ENCODE measurements around the gene UHMK1. TPM values are rescaled to one million over a fixed set of nuclear protein-coding genes. Genes with fewer than 3 reads are reported as not detected.

UHMK1 gene
- total RNA-seq, 1 donor from 2014 or later: 64.6 TPM

DNA sequence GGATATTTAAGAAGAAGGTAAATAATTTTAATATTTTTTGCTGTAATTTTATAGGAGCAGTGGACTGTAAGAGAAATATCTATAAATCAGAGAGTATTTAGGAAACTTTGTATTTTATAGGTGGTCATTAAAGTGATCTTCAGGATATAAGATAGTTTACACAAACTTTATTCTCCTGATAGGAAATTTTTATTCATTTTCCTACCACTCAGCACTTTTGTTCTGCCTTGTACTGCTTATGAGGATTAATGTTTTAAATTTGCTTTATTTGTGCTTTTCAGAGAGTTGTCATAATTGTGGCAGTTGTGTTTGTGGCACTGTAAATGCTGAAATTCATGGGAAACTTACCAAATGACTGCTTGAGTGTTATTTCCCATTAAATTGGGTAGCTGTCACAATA lies 29.7 kb downstream of the UHMK1 start:
- DNase-seq (ENCODE audit: low read depth, low spot score): no peak

DNA sequence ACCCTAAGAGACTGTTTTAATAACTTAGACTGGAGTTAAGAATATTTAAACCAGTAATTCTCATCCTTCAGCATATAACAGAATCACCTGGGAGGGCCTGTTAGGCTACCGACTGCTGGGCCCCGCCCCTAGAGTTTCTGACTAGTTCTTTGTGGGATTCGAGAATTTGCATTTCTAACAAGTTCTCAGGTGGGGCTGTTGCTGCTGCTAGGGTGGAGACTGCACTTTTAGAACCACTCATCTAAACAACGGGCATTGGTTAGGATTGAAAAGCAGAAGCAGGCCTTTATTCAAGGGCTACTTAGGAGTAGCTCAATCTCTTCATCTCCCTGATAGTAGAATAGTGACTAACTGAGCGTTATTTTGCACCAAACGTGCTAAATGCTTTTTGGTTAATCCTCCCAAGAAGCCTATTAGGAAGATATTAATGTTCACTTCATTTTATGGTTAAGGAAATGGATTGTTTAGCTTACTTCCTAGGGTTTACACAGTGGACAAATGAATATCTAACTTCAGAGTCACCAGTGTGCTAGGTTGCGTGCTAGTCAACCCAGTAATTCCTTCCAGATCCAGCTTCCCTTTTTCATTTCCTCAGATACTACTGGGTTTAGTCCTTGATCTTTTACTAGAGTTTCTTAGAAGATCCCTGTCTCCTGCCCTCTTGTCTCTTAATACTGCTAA lies 32.8 kb downstream of the UHMK1 start:
- DNase-seq (ENCODE audit: low read depth, low spot score): no peak

GRCh38 chr1:162530988-162531319 lies 33.3 kb downstream of the UHMK1 start:
- DNase-seq (ENCODE audit: low read depth, low spot score): no peak

GRCh38 chr1:162535501-162535900 lies 37.9 kb downstream of the UHMK1 start:
- DNase-seq (ENCODE audit: low read depth, low spot score): no peak

DNA sequence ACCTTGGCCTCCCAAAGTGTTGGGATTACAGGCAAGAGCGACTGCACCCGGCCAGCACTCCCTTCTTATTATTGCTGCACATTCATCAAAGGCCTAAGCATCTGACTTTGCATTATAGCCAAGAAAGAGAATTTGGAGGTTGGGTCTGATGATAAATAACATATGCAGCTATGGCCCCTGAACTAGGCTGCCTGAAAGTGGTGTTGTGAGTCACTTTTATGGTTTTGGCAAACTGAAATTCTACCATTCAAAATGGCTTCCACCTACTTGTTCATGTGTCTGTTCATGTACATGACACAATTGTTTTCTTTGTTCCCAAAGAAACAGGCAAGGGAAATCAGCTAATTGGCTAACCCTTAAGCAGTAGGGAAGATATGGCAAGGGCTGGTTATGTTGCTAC lies 38.9 kb downstream of the UHMK1 start:
- no peak for DNase-seq (ENCODE audit: low read depth, low spot score)

- DNase-seq (ENCODE audit: low read depth, low spot score): no peak
These were observed 39.6 kb downstream of the UHMK1 start for GRCh38 chr1:162537216-162537615.

DNA sequence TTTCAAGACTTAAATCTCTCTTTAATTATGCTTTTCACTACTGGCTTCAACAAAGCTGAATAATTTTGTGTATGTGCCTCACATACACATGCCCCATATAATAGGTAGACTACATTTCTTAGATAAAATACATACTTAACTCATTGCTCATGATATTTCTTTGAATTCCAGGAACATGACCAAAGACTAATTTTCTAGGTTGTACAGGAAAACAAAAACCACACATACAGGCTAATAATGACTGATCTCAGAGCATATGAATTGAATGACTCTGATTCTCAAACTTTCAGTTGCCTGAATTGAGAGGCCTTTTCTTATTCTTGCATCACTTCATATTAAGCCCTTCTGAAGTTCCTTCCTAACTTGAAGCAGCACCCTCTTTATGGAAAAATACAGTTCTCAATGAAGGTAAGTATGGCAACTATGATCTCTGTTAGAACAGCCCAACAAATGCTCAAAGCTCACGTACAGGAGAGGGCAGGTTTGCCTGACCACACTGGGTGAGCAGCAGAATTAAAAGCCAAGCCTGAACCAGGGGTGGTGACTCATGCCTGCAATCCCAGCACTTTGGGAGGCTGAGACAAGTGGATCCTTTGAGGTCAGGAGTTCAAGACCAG lies 41.3 kb downstream of the UHMK1 start:
- peak; percentile 67 for DNase-seq (ENCODE audit: low read depth, low spot score)

DNA sequence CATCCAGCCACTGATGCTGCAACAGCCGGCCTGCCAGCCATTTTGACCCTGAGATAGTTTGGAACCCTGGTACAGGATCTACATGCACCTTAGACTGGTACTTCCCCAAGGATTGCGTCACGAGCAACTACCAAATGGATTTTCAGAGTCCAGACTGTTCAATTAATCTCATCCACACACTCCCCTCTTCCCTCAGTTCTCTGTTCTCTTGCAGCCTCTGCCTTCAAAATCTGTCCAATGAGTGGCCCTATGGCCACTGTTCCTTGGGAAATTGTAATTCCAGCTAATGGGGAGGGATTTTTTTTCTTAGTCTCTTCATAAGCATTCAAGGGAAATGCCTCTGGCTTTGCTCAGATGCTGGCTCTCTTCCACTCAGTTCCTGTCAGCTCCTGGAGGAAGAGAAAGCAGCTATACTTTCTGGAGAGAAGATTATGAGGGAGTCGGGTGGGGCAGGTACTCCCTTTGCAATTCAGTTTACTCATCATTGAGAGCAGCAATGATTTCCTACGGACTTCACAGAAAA lies 44.1 kb downstream of the UHMK1 start:
- peak; percentile 86 for DNase-seq (ENCODE audit: low read depth, low spot score)

DNA sequence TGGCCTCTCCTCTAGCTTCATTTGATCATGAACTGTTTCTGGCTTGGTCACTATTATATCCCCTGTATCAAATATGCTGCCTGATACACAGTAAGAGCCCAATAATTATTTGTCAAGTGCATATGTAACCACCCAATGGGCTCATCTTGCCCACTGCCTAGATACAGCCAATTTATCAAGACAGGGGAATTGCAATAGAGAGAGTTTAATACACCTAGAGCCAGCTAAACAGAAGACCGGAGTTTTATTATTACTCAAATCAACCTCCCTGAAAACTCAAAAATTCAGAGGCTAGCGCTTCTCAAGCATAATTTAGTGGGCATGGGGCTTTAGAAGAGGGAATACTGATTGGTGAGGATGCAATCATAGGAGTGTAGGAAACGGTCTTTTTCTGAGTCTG lies 45.6 kb downstream of the UHMK1 start:
- DNase-seq (ENCODE audit: low read depth, low spot score): no peak

GRCh38 chr1:162548170-162548569 lies 50.6 kb downstream of the UHMK1 start:
- DNase-seq (ENCODE audit: low read depth, low spot score): no peak

- DNase-seq (ENCODE audit: low read depth, low spot score): no peak
These were observed 51.4 kb downstream of the UHMK1 start for GRCh38 chr1:162549001-162549400.

- no peak for DNase-seq (ENCODE audit: low read depth, low spot score)
These were observed 53.3 kb downstream of the UHMK1 start for GRCh38 chr1:162550925-162551324.

GRCh38 chr1:162551969-162552683 lies 54.5 kb downstream of the UHMK1 start:
- DNase-seq (ENCODE audit: low read depth, low spot score): no peak

- DNase-seq (ENCODE audit: low read depth, low spot score): no peak
These were observed 55.1 kb downstream of the UHMK1 start for GRCh38 chr1:162552684-162553252.

DNA sequence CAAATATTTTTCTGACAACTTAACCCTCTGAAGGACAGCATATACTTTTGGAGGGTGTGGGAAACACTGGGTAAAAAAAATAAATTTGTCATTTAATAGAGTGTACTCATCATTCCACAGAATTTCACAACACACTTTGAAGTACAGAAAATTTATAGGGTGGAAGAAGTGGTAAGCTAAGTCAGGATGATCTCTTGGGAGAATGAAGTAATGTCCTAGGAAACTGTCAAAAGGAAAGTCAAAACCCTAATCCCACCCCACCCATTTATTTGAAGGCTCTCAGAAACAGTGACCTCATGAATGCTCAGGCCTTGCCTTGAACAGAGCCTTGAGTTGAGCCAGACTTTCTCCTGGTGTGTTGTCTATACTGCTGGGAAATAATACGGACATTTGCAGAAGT lies 56.6 kb downstream of the UHMK1 start:
- no peak for DNase-seq (ENCODE audit: low read depth, low spot score)

- DNase-seq (ENCODE audit: low read depth, low spot score): no peak
These were observed 59.9 kb downstream of the UHMK1 start for GRCh38 chr1:162557536-162557935.

DNA sequence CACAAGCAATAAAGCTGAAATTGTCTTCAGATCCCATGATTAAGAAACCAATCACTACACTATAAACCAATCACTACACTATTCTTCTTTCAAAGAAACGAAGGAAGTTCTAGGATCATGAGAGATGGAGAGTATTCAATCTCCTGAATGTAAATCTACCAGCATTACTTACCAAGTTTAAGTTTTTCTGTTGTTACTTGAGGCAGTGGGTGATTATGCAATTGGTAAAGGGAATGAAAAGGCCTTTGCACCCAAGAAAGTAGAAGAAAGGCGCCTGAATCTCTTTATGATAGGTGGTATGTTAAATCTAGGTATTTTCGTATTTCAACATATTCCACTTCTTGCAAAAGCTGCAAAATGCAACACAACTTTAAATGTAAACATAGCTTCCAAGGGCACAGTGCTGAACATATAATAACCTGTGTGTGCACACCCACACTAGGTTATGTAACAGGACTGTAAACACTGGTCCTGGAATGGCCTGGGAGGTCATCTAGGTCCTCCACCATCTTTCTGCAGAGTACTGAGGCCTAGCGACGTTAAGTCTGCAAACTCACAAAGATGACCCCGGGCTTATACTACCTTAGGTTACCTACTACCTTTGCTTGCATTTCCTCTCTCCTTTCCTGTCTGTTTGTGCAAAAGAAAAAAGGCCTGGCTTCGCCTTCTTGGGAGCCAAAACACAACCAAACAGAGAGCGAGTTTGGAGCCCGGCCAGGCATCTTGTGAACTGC lies 62.9 kb downstream of the UHMK1 start:
- DNase-seq (ENCODE audit: low read depth, low spot score): no peak

- DNase-seq (ENCODE audit: low read depth, low spot score): peak; percentile 90
These were observed 63.5 kb downstream of the UHMK1 start for GRCh38 chr1:162561037-162561615.

DNA sequence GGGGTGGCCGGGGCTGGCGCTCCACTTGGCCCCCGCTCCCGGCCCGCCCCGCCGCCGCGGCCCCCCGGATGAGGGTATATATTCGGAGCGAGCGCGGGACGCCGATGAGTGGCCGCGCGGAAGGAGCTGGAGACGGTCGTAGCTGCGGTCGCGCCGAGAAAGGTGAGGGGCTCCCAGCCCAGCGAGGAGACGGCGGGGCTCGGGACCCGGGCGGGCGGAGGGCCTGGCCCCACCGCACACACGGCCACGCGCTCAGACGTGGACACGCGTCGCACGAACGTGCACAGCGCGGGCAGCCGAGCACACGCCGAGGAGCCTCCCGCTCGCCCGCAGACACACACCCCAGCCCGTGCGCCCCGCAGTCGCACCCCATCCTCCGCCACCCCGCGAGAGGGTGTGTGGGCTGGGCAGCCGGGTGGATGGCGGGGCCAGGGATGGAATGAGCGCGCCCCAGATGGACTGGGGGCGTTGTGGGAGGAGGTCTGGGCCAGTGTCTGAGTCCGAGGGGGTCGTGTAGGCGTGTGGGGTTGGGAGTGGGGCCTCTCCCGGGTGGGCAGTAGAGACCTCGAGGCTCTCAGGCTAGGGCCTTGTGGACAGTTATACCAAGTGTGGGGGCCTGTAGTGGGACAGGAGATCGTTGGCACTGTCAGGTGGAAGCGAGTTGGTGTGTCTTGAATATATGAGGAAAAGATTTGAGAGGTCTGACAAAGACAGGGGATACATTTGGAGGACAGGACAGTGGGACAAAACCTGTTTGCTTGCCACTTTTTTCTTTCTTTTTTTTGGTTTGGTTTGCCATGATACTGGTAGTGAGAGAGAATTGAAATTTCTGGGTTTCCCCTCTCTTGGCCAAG lies 64.2 kb downstream of the UHMK1 start, which contains the start of gene UAP1:
UAP1 (plus strand) TSS at position 107 of the 854 bp plus-strand sequence. CDS start 4,347 bp downstream, outside the sequence.
- no peak for DNase-seq (ENCODE audit: low read depth, low spot score)

DNA sequence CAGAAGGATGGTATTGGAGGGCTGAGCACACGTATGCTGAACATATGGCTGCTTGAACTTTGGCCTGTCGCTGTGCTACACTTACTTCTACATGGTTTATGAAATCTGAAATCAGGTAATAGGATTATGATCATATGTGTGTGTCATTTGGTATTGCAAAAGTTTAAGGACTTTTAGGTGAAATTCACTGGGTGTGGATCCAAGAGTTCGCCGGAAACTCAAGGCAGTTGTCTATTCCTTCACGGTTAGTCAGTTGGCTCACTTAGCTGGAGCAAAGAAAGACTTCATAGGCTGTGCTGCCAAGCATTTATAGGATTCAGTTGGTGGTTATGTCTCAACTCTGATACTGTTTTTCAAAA lies 64.8 kb downstream of the UHMK1 start:
- no peak for DNase-seq (ENCODE audit: low read depth, low spot score)

Data from pulmonary artery endothelial cell (primary cell).